Stimulated activated CD8-positive, alpha-beta memory T cell treated with anti-CD3 and anti-CD28 coated beads, Interleukin-7, amount 100 ng/mL, for 48 hours (primary cell): ENCODE measurements around the gene QTRT2.

Experiments used
- DNase-seq, 2 donors: peaks; one replicate each; pipeline ENCODE4 v3.0.0-alpha.2; 2020; ENCODE audit warnings: low read depth in 1 of 2; ENCODE audit errors: extremely low read depth in 1 of 2

The QTRT2 gene

GRCh38 chr3:114076711-114077110, 20.2 kb downstream of the QTRT2 start:
- DNase-seq = no peak

DNA sequence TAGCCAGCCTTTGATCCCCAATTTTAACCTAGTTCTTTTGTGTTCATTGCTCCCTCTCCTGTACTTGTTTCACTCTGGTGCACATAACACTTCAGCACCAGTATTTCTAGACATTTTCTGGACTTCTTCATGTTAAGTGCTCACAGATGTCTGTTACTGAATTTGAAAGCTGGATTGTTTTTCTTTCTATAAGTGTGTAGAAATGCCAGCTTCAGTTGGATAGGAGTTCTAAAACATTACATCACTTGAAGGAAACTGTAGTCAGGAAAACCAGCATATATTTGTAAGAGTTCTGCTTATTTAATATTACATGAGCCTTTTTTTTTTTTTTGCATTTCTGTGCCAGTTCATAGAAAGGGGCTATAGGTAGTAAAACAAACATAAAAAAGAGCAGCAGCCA, 21.6 kb downstream of the QTRT2 start:
- DNase-seq = no peak

GRCh38 chr3:114079761-114080160, 23.2 kb downstream of the QTRT2 start:
- DNase-seq = no peak

DNA sequence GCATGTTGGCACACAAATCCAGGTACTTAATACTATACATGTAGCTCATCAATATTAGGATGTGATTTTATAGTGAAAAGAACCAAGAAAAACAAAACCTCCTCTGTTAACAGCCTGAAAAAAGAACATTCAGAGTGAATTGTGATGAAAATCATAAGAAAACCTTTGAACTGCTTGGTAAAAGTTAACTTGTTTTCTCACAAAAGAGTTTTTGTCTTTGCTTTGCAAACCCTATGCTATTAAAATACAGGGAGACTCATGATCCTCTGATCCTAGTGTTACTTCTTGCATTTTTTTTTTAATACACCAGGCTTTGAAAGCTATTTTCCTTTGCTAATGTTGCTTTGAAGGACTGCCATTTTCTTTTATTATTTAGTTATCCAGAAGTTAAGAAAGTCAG, 23.7 kb downstream of the QTRT2 start:
- no peak for DNase-seq

GRCh38 chr3:114081037-114081436, 24.5 kb downstream of the QTRT2 start:
- DNase-seq = no peak

DNA sequence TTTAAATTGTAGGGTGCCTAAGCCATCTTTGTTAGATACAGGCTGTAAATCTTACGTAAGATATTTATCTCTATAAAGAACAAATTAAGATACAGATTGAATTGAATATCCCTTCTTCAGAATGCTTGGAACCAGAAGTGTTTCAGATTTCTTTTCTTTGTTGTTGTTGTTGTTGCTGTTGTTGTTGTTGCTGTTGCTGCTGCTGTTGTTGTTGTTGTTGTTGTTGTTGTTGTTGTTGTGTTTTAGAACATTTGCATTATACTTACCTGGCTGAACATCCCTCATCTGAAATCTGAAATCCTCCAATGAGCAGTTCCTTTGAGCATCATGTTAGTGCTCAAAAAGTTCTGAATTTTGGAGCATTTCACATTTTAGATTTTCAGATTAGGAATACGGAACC, 26.6 kb downstream of the QTRT2 start:
- DNase-seq = no peak

- DNase-seq = no peak
Observed at GRCh38 chr3:114086356-114086755, 29.8 kb downstream of the QTRT2 start.

GRCh38 chr3:114089675-114090074, 33.1 kb downstream of the QTRT2 start:
- DNase-seq = no peak

DNA sequence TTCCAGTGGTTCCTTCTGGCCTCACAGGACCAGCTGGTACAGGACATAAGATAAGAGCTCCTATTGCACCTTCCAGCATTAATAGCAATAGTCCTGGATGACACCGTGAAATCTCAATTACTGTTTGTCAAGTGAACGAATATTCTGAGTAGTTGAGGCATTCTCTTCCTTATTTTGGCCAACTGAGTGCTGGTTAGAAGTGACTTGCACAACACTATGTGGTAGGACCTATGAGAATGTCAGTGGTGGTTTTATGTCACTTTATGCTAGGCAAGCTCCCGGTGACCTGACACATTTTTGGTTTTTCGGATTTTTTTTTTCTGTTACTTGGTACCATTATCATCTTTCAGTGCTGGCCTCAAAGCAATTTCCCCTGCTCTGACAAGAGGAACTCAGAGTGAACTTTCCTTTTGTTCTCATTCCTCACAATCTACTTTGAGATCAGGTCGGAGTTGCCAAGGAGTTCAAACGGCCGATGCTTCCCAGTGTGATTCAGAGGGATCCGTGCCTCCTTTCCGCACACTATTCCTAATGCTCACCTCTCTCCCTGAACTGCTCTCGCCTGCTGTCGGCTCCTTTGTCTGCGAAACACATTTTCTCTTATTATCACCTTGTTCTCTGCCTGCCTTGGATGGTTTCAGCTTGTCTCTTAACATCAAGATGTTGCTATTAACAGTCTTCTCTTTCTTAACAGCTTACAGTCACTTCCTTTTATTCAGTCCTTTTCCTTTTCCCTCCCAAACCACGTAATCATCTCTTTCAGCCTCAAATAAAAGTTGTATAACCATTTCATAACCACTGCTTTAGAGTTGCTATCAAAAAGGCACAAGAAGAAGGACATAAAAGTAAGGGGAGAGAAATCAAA, 35.8 kb downstream of the QTRT2 start:
- DNase-seq = no peak

GRCh38 chr3:114093016-114093380, 36.5 kb downstream of the QTRT2 start:
- DNase-seq = no peak

DNA sequence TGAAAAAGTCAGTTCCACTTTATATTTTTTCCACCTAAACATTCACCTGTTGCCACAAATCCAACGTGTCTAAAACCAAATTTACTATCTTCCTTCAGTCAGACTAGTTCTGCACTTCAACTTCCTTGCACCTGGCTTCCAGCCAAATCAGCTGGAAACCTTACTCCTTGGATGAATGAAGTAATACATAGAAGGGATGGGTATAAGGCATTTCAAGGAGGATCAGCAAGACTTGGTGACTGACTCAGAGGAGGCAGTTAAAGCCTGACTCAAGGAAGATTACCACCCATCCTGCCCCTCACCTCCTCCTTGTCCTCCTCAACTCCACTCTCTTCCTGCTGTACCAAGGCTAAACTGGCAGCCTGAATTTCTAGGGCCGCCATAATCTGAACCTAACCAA, 37.1 kb downstream of the QTRT2 start:
- no peak for DNase-seq

DNA sequence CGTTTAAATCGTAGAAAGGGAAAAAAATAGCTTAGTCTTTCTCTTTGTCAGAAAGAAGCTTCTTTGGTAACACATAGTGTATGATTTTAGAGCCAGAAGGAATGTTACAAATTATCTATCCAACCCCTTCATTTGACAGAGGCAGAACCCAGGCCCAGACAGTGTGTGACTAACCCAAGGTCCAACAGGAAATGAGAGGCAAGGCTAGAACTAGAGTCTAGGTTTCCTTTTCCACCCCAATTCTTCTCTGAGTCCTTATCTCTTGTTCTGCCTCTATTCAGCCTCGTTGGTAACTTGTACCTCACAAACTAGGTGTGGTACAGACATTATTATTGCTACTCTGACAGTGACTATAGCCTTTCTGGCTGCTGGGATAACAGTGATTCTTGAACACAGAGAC, 39.3 kb downstream of the QTRT2 start:
- DNase-seq = no peak

DNA sequence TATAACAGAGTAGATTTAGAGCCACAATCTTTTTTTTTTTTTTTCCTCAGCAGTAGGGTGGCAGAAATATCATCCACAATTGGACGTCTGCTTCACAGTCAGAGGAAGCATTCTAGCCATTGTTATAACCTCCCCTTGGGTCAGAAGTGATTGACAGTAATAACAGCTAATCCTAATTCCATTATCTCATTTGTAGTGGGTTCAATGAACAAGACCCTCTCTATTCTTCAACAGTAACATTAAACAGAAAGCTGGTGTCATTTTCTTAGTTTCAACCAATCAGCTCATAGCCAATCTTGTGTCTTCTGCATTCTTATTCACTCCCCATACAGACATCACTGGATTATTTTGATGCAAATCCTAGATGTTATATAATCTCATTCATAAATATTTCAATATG, 44.6 kb downstream of the QTRT2 start:
- no peak for DNase-seq

DNA sequence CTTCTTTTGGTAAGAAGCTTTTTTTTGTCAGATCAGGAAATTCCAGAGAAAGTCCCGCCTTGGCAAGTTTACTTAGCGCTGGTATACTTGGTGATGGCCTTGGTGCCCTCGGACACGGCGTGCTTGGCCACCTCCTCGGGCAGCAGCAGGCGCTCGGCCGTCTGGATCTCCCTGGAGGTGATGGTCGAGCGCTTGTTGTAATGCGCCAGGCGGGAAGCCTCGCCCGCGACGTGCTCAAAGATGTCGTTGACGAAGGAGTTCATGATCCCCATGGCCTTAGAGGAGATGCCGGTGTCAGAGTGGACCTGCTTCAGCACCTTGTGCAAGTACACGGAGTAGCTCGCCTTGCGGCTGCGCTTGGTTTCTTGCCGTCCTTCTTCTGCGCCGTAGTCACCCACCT, 46.6 kb downstream of the QTRT2 start:
- no peak for DNase-seq

DNA sequence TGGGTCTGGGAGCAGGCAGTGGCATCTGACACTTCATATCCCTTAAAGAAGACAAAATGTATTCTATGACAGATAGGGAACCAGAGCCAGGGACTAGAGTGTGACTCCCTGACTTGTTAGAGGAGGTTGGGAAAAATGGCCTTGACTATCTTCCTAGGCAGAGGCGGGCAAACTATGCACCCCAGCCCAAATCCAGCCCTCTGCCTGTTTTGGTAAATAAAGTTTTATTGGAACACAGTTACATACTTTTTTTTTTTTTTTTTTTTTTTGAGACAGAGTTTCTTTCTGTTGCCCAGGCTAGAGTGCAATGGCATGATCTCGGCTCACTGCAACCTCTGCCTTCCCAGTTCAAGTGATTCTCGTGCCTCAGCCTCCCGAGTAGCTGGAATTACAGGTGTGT, 47.3 kb downstream of the QTRT2 start:
- no peak for DNase-seq

- no peak for DNase-seq
Observed at GRCh38 chr3:114104414-114104813, 47.9 kb downstream of the QTRT2 start.

- DNase-seq = no peak
Observed at GRCh38 chr3:114108137-114108536, 51.6 kb downstream of the QTRT2 start.

DNA sequence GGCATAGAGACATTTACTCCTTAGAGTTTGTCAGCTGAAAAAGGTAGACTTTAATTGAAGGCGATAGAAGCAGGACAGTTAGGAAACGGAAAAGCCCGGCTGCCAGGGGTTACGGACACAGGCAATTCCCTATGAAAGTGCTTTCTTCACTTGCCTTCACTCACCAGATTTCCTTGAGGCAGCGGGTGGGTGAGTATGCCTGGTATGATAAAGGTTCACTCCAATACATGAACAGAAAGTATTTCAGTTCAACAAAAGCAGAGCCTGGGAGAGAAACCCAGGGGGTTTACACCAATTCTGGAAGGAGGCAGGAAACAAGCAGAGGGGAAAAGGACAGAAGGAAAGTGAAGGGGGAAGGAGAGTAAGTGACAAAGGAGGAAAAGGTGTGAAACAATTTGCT, 53.9 kb downstream of the QTRT2 start:
- DNase-seq = no peak

- DNase-seq = no peak
Observed at GRCh38 chr3:114111060-114111770, 54.7 kb downstream of the QTRT2 start.

DNA sequence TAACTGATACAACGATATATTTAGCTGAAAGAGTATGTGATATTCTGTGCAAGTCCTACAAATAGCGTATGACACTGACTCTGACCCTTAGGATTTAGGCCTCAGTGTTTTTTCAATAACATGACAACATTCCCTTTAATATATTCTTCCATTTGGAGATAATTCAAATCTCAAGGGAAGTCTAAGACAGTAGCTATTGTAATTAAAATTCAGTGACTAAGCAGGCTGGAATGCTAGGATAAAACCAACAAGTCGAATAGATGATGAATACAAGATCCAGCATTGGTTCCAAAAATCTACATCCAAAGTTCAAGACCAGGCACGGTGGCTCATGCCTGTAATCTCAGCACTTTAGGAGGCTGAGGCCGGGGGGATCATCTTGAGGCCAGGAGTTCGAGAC, 56.2 kb downstream of the QTRT2 start:
- no peak for DNase-seq

GRCh38 chr3:114114719-114115118, 58.2 kb downstream of the QTRT2 start:
- no peak for DNase-seq

- DNase-seq = no peak
Observed at GRCh38 chr3:114115143-114115542, 58.6 kb downstream of the QTRT2 start.
